HL-60/S4 treated with phorbol 12-myristate 13-acetate at 8.2 ng/mL for 4 days and 3 days (cell line): ENCODE results near the gene SLC9B2.
"Not testable (repeated sequence)": the region's sequence is repeated elsewhere in the genome, so short reads cannot be mapped to it uniquely, and the experiment has no call there.

Experiments
- in situ Hi-C: fragments of 300-500 bp; cut with MboI; formaldehyde crosslinking; loops from 2 replicates; pipeline ENCODE4 v1.15.0; 2022; ENCODE audit warnings: low sequenced_read_pairs

SLC9B2 gene

DNA sequence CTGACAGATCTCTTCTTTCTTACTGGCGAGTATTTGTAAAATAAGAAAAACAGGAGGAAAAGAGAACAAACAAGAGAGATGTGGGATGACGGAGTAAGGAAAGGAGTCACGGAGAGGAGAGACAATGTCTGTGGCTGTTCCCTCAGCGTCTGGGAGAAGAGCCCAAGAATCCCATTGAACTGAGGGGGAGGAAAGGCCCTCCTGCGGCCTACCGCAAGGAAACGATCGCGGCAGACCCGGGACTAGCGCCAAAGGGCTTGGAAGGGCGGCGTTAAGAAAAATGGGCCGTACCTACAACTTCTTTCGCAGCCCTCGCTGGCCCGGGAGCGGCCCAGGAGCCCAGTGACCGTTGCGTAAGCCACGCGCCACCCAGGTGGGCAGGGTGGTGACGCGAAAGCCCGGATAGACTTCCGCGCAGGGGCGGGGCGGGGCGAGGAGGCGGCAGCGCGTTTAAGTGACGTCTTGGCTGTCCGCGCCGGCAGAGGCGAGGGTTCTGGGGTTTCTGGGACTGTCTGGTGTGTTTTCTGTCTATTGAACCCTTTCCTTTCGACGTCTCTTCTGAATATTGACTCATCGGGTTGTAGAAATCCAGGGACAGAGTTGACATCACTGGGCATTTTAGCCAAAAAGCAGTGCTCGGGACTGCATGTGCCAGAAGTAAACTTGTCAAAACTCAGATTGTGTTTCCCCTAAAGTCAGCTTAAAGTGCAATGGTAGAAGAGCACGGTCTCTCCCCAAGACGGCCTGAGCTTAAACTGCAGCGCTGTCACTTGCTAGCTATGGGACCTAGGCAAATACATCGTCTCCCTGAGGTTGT lies 57.0 kb downstream of the SLC9B2 start, which contains the start of gene SLC9B1:
Gene SLC9B1, minus strand, starts transcription at position 398 of the 817 bp plus-strand sequence. CDS start 27,994 bp downstream, outside the sequence.
- in situ Hi-C loops, result loop anchor here (25.0 kb wide), 1 partner anchor 582 kb away; no protein-coding TSS in a partner anchor

DNA sequence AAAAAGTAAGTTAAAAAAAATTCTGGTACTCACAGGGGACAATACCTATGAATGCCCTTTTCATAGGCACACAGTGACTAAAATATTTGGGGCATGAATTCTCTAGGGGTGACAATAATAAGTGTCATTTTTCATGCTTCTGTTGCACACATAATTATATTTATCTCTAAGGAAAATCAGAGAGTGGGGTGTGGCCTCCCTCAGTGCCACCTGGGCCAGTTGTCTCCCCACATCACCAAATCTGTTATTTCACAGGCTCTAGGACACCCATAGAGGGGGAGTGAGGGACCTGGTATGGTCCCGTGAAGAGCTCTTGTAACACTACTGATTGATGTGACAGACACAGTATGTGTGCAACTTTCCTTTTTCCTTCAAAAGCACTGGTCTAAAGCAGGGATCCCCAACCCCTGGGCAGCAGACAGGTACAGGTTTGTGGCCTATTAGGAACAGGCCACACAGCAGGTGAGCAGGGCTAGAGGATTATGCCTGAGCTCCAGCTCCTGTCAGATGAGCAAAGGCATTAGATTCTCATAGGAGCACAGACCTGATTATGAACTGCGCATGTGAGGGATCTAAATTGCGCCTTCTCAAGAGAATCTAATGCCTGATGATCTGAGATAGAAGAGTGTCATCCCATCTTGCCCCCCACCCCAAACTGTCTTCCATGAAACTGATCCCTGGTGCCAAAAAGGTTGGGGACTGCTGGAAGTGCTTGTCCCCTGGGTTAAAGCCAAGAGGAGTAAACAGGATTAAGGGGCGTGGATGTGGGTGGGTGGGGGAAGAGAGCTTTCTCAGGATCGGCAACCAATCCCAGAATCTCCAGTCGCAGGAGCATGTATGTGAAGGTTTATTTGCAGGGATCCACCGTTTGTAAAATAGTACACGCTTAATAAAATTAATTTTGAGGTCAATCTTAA lies 57.9 kb downstream of the SLC9B2 start:
- in situ Hi-C loops, result loop anchor here (25.0 kb wide), 1 partner anchor 581 kb away; no protein-coding TSS in a partner anchor

DNA sequence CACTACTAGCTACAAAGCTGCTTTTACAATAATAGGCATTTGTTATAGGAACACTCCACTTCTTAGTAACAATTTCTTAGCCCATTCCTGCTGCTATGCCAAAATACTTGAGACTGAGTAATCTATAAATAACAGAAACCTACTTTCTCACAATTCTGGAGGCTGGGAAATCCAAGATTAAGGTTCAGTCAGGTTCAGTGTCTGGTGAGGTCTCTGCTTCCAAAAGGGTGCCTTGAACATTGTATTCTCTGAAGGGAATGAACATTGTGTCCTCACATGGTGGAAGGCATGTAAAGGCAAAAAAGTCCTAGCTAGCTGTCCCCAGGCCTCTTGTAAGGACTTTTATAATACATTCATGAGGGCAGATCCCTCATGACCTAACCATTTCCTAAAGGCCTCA lies 64.0 kb downstream of the SLC9B2 start:
- in situ Hi-C loops, result loop anchor here (25.0 kb wide), 1 partner anchor 575 kb away; no protein-coding TSS in a partner anchor

DNA sequence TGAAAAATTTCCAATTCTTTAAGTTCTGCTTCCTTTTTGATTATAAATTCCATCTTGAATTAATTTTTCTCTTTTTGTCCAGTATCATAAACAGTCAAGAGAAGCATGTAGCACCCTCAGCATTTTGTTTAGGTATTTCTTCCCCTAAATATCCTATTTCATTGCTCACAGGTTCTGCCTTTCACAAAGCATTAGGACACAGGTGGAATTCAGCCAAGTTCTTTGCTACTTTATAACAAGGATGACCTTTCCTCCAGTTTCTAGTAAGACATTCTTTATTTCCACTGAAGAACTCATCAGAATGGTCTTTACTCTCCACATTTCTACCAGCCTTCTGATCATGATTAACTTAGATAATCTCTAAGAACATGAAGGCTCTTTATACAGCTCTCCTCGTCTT lies 64.5 kb downstream of the SLC9B2 start:
- in situ Hi-C loops, result loop anchor here (25.0 kb wide), 1 partner anchor 575 kb away; no protein-coding TSS in a partner anchor

DNA sequence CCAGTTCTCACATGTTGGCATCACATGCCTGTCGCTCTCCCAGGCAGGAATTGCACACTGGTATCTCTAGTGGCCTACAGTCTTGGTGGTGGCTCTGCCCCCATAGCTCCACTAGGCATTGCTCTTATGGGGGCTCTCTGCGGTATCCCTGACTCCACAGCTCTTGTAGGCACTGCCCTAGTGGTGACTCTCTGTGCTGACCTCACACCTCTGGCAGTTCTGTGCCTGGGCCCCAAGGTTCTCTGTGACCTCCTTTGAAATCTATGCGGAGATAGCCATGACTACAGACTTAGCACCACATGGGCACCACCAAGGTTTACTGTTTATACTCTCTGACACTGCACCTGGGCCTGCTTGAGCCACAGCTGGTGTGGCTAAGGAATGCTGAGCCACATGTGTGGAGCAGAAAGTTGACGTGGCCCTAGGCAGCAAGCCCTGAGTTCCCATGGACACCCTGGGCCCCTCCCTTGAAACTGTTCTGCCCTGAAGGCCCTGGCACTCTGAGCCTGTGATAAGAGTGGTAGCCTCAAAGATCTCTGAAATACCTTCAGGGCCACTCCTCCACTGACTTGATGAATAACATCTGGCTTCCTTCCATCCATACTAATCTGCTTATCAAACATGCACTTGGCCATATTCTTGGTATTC lies 65.1 kb downstream of the SLC9B2 start:
- in situ Hi-C loops, result loop anchor here (25.0 kb wide), 1 partner anchor 574 kb away; no protein-coding TSS in a partner anchor

DNA sequence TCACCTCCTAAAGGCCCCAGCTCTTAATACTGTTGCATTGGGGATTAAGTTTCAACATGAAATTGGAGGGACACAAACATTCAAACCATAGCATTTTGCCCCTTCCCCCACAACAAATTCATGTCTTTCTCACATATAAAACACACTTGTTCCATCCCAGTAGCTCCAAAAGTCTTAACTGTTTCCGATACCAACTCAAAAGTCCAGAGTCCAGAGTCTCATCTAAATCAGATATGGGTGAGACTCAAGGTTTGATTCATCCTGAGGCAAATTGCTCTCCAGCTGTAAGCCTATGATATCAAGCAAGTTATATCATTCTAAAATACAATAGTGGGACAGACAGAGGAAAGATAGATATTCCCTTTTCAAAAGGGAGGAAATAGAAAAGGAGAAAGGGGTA lies 65.8 kb downstream of the SLC9B2 start:
- in situ Hi-C loops, result loop anchor here (25.0 kb wide), 1 partner anchor 574 kb away; no protein-coding TSS in a partner anchor

DNA sequence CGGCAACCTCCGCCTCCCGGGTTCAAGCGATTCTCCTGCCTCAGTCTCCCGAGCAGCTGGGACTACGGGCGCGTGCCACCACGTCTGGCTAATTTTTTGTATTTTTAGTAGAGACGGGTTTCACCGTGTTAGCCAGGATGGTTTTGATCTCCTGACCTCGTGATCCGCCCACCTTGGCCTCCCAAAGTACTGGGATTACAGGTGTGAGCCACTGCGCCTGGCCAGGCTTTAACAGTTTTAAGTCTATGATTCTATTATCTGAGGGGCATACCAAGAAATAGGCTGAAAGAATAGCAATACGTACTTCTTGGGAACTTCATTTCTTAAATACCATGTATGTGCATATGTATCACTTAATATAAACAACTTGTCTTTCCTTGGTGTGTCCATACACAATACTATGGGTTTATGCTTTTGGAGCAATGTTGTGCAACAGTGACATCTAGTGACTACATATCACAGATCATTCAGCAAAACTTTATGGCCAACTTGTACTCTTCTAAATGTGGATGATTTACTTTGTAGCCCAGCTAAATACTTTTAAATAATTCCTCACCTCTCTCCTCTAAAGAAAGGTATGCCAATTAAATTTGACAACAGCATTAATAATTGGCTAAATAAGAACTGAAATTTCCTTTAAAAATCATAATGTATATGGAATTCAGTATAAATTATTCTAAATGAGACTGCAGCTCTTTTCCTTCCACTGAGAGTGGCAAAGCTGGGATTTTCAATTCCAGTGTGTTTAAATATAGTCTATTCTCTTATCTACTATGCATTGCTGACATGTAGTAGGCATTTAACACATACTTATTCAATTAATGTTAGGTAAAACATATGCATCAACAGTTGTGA lies 67.5 kb downstream of the SLC9B2 start:
- in situ Hi-C loops, result loop anchor here (10.0 to 25.0 kb wide), 2 partner anchors 384 to 572 kb away; no protein-coding TSS in a partner anchor

DNA sequence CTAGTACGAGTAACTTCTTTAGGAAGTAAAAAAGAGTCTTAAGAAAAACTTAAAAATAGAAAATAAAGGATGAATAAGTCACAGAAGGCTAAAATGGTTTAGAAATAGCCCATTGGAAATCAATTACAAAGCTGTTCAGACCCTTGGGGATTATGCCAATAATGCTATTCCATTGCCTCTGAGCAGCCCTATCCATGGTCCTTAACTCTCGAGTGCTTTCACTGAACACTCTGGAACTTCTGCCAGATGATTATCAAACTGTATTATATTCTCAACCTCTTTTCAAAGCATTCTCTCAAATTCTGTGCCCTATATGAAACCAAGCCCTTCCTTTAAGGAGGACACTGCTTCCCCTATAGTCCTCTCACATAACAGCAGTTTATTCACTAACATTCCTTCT lies 74.0 kb downstream of the SLC9B2 start:
- in situ Hi-C loops, result loop anchor here (10.0 to 25.0 kb wide), 2 partner anchors 378 to 565 kb away; no protein-coding TSS in a partner anchor

DNA sequence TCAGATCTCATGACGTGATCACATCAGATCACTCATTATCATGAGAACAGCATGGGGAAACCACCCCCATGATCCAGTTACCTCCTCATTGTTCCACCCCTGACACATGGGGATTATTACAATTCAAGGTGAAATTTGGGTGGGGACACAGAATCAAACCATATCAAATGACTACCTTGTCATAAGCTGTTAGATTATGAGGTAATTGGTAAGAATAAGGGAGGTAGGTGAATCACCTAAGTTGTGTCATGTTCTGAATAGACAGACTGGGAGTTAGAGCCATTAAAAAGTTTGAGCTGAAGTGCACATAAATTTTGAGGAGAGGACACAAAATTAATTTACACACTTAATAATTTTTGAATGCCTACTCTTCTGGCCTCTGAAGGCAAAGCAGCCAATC lies 81.8 kb downstream of the SLC9B2 start:
- in situ Hi-C loops, result no loop called here

DNA sequence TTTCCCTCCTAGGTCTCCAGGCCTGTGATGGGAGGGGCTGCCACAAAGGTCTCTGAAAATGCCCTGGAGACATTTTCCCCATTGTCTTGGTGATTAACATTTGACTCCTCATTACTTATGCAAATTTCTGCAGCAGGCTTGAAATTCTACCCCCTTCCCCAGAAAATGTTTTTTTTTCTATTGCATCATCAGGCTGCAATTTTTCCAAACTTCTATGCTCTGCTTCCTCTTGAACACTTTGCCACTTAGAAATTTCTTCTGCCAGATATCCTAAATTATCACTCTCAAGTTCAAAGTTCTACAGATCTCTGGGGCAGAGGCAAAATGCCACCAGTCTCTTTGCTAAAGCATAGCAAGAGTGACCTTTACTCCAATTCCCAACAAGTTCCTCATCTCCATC lies 82.6 kb downstream of the SLC9B2 start:
- in situ Hi-C loops, result not testable (repeated sequence)

DNA sequence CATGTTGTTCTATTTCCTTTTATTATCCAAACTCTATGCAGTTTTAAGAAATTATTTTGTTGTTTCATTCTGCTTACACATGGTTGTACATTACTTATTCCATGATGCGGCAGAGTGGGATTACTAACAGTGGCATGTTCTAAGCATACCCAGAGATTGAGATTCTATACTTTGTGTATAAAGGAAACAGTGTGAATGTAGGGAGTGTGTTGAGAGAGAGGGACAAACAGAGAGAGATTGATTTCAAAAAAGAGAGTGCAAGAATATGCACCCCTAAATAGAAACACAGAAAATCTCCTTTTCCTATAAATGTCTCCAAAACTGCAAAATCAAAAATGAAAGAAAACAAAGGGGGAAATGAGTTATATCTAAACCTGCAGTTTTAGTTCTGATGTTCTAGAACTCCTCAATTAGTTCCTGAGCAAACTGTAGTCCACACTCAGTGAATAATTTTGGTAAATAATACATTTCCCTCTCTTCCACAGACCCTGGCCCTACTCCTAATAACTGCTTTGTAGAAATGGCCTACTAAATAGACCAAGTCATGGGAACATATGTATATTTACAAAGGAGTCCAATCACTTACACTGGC lies 88.0 kb downstream of the SLC9B2 start:
- in situ Hi-C loops, result no loop called here

DNA sequence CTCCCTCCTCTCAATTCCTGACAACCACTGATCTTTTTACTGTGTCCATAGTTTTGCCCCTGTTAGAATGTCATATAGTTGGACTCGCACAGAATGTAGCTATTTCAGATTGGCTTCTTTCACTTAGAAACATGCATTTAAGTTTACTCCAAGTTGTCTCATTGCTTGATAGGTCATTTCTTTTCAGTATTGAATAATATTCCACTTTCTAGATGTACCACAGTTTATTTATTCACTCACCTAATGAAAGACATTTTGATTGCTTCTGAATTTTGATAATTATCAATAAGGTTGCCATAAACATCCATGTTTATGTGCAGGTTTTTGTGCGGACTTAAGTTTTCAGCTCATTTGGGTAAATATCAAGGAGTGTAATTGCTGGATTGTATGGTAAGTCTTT lies 95.6 kb downstream of the SLC9B2 start:
- in situ Hi-C loops, result no loop called here
